ENCODE measurements around the gene NPTX1. TPM values are rescaled to one million over a fixed set of nuclear protein-coding genes. Genes with fewer than 3 reads are reported as not detected.

Gene NPTX1
- total RNA-seq, 1 experiment from 2014 or later, result 2.0 TPM

GRCh38 chr17:80428363-80428762, 48.0 kb downstream of the NPTX1 start:
- no peak for DNase-seq (ENCODE audit: low read depth)

- DNase-seq (ENCODE audit: low read depth), result no peak
Measured at GRCh38 chr17:80427366-80428282, 48.8 kb downstream of the NPTX1 start.

GRCh38 chr17:80426671-80427326, 49.6 kb downstream of the NPTX1 start:
- peak; percentile 49 for DNase-seq (ENCODE audit: low read depth)

GRCh38 chr17:80425835-80426426, 50.5 kb downstream of the NPTX1 start:
- DNase-seq (ENCODE audit: low read depth), result no peak

GRCh38 chr17:80424878-80425765, 51.3 kb downstream of the NPTX1 start:
- DNase-seq (ENCODE audit: low read depth), result no peak

- no peak for DNase-seq (ENCODE audit: low read depth)
Measured at GRCh38 chr17:80424261-80424660, 52.1 kb downstream of the NPTX1 start.

- no peak for DNase-seq (ENCODE audit: low read depth)
Measured at GRCh38 chr17:80423536-80424225, 52.7 kb downstream of the NPTX1 start.

- no peak for DNase-seq (ENCODE audit: low read depth)
Measured at GRCh38 chr17:80422981-80423380, 53.4 kb downstream of the NPTX1 start.

- no peak for DNase-seq (ENCODE audit: low read depth)
Measured at GRCh38 chr17:80422276-80422675, 54.1 kb downstream of the NPTX1 start.

- DNase-seq (ENCODE audit: low read depth), result no peak
Measured at GRCh38 chr17:80421381-80422090, 54.9 kb downstream of the NPTX1 start.

GRCh38 chr17:80419255-80419654, 57.2 kb downstream of the NPTX1 start:
- no peak for DNase-seq (ENCODE audit: low read depth)

- no peak for DNase-seq (ENCODE audit: low read depth)
Measured at GRCh38 chr17:80418589-80418988, 57.8 kb downstream of the NPTX1 start.

Other genes starting within 250 kb of the NPTX1 start
- gene RNF213, start 215.8 kb downstream of the NPTX1 start, total RNA-seq (2014; rRNA removed; shearing (Covaris generic)), result 30.2 and 66.4 TPM in 2 replicates
- 11.6 and 18.8 TPM in 2 replicates for gene ENDOV, start 61.4 kb downstream of the NPTX1 start, total RNA-seq (2014; rRNA removed; shearing (Covaris generic))
- gene RPTOR, start 68.2 kb upstream of the NPTX1 start, total RNA-seq (2014; rRNA removed; shearing (Covaris generic)), result 8.4 and 20.8 TPM in 2 replicates

Measured in M059J (cell line).